ENCODE results near the gene SOX1.

The SOX1 gene

GRCh38 chr13:112117955-112118302 is 51.0 kb downstream of the SOX1 start:
- Histone ChIP-seq H3K4me1 (ENCODE audit: control insufficient read depth, insufficient read depth, low read length, unreplicated experiment) (no peaks in the 10 kb centered on the region), H3K27me3 (ENCODE audit: insufficient read depth, low read length) (no peaks in the 10 kb centered on the region), H3K36me3 (ENCODE audit: insufficient read depth, low read length) (no peaks in the 10 kb centered on the region), H3K79me2 (ENCODE audit: control insufficient read depth, insufficient read depth, low read length, unreplicated experiment) (no peaks in the 10 kb centered on the region), H3K27ac (ENCODE audit: low read depth, low read length) (no peak overlapping the region), H2AFZ (ENCODE audit: low read length, unreplicated experiment) (no peak overlapping the region), H3K4me3 (ENCODE audit: low read depth, low read length) (no peak overlapping the region)

DNA sequence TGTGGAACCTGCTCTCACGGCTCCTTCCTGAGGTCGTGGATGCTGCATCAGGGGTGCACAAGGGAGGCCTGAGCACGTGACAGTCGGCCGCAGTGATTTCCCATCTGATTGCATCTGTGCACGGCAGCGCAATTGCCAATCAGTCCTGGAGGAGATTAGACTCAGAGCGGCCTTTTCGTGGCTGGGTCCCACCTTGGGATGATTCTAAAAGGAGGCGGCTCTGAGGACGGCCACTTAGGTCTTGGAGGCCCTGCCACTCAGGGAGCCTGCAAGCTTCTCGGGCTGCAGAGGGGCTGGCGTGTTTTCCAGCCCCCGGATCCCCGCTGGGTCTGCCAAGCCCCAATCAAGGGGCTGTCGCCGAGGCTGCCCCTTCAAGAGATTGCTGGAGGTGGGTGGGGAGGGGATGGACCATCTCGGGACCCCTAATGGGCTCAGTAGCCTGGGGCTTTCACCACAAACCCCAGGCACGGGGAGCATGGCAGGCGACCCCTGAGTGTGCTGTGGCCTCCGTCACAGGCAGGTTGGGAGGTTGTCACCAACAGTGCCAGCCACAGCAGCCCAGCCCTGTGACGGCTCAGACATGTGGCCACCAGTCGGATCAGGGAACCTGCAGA is 51.6 kb downstream of the SOX1 start:
- Histone ChIP-seq H3K27ac (ENCODE audit: low read depth, low read length) (no peak overlapping the region), H3K27me3 (ENCODE audit: insufficient read depth, low read length) (no peaks in the 10 kb centered on the region), H3K79me2 (ENCODE audit: control insufficient read depth, insufficient read depth, low read length, unreplicated experiment) (no peaks in the 10 kb centered on the region), H3K4me3 (ENCODE audit: low read depth, low read length) (no peak overlapping the region), H3K4me1 (ENCODE audit: control insufficient read depth, insufficient read depth, low read length, unreplicated experiment) (no peaks in the 10 kb centered on the region), H2AFZ (ENCODE audit: low read length, unreplicated experiment) (no peak overlapping the region), H3K36me3 (ENCODE audit: insufficient read depth, low read length) (no peaks in the 10 kb centered on the region)

DNA sequence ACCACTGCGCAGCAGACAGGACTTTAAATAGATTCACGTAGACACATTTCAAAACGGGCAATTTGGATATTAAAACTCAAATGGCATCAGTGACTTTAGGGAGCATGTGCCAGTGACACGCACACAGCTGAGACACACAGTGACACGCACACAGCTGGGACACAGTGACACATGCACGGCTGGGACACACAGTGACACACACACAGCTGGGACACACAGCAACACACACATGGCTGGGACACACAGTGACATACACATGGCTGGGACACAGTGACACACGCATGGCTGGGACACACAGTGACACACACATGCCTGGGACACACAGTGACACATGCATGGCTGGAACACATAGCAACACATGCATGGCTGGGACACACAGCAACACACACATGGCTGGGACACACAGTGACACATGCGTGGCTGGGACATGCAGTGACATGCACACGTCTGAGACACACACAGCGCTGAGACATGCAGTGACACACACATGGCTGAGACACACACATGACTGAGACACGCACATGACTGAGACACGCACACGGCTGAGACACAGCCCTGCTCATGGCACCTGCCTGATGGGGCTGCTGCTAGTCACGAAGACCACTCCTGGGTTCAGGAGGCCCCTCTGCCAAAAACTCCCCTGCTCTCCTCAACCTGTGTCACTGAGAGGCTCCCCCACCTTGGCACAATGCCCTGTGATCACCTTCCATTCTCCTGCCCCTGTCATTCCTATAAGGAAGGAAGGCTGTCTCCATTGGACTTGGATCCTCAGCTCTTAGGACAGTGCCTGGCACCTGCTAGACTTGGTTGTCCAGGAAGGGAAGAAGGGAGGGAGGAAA is 52.5 kb downstream of the SOX1 start:
- H3K4me3 ChIP-seq (ENCODE audit: low read depth, low read length) = no peak overlapping the region
- no peaks in the 10 kb centered on the region for H3K27me3 ChIP-seq (ENCODE audit: insufficient read depth, low read length)
- no peak overlapping the region for H3K27ac ChIP-seq (ENCODE audit: low read depth, low read length)
- H2AFZ ChIP-seq (ENCODE audit: low read length, unreplicated experiment) = no peak overlapping the region
- H3K79me2 ChIP-seq (ENCODE audit: control insufficient read depth, insufficient read depth, low read length, unreplicated experiment) = no peaks in the 10 kb centered on the region
- H3K4me1 ChIP-seq (ENCODE audit: control insufficient read depth, insufficient read depth, low read length, unreplicated experiment) = no peaks in the 10 kb centered on the region
- no peaks in the 10 kb centered on the region for H3K36me3 ChIP-seq (ENCODE audit: insufficient read depth, low read length)

DNA sequence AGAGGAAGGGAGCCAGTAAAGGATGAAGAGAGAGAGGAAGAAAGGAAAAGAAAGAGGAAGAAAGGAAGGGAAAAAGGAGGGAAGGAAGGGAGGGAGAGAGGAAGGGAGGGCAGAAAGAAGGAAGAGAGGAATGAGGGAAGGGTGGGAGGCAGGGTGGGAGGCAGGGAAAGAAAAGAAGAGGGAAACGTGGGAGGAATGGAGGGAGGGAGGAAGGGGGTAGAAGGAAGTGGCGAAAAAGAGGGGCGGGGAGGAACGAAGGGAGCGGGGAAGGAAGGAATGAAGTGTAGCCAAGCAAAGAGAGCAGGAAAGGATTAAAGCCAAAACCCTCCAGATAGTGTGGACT is 53.1 kb downstream of the SOX1 start:
- H2AFZ ChIP-seq (ENCODE audit: low read length, unreplicated experiment) = no peak overlapping the region
- H3K4me1 ChIP-seq (ENCODE audit: control insufficient read depth, insufficient read depth, low read length, unreplicated experiment) = no peaks in the 10 kb centered on the region
- H3K36me3 ChIP-seq (ENCODE audit: insufficient read depth, low read length) = no peaks in the 10 kb centered on the region
- no peak overlapping the region for H3K4me3 ChIP-seq (ENCODE audit: low read depth, low read length)
- no peaks in the 10 kb centered on the region for H3K27me3 ChIP-seq (ENCODE audit: insufficient read depth, low read length)
- no peak overlapping the region for H3K27ac ChIP-seq (ENCODE audit: low read depth, low read length)
- H3K79me2 ChIP-seq (ENCODE audit: control insufficient read depth, insufficient read depth, low read length, unreplicated experiment) = no peaks in the 10 kb centered on the region

Data from ACC112 (cell line).